Trophoblast cell (in vitro differentiated cells and primary cell): ENCODE data around the gene SPRY1.

Experiments used
- DNase-seq, 2 donors: peaks; one replicate each; pipeline ENCODE4 v3.0.0-alpha.2; 2016
- H2AFZ ChIP-seq: 2 replicates; pipeline ENCODE4 v1.6.1; 2013; ENCODE audit warnings: low read length, moderate library complexity, mild to moderate bottlenecking; ENCODE audit not compliant: insufficient read depth, poor library complexity
- H2AK5ac ChIP-seq: 2 replicates; pipeline ENCODE4 v1.6.1; 2013; ENCODE audit warnings: mild to moderate bottlenecking, low read length
- H2BK120ac ChIP-seq: 2 replicates; pipeline ENCODE4 v1.6.1; 2013; ENCODE audit warnings: low read length, mild to moderate bottlenecking, moderate library complexity; ENCODE audit not compliant: insufficient read depth, poor library complexity
- H2BK12ac ChIP-seq: 2 replicates; pipeline ENCODE4 v1.6.1; 2013; ENCODE audit warnings: mild to moderate bottlenecking, low read length, moderate library complexity
- H2BK5ac ChIP-seq: 2 replicates; pipeline ENCODE4 v1.6.1; 2013; ENCODE audit warnings: low read length, low read depth, moderate library complexity, mild to moderate bottlenecking; ENCODE audit not compliant: poor library complexity
- H3K14ac ChIP-seq: 2 replicates; pipeline ENCODE4 v1.6.1; 2013; ENCODE audit warnings: mild to moderate bottlenecking, low read length
- H3K18ac ChIP-seq: 2 replicates; pipeline ENCODE4 v1.6.1; 2013; ENCODE audit warnings: mild to moderate bottlenecking, low read length
- H3K23ac ChIP-seq: 2 replicates; pipeline ENCODE4 v1.6.1; 2013; ENCODE audit warnings: low read length
- H3K27ac ChIP-seq: 2 replicates; pipeline ENCODE4 v1.5.1; 2013; ENCODE audit warnings: low read depth, mild to moderate bottlenecking, inconsistent platforms, low read length, moderate library complexity
- H3K27me3 ChIP-seq: 2 replicates; pipeline ENCODE4 v1.6.1; 2013; ENCODE audit warnings: inconsistent platforms, mild to moderate bottlenecking, low read length, moderate library complexity; ENCODE audit not compliant: insufficient read depth
- H3K36me3 ChIP-seq, 2 experiments: 1 replicate in 1 of 2; 2 replicates in 1 of 2; pipeline ENCODE4 v1.6.1; 2013; ENCODE audit warnings: low read length in 2 of 2, mild to moderate bottlenecking in 2 of 2, moderate library complexity in 1 of 2; ENCODE audit not compliant: insufficient read depth in 2 of 2, control insufficient read depth in 1 of 2
- H3K4ac ChIP-seq: 2 replicates; pipeline ENCODE4 v1.6.1; 2013; ENCODE audit warnings: low read depth, mild to moderate bottlenecking, low read length, moderate library complexity
- H3K4me1 ChIP-seq, 2 experiments: 1 replicate in 1 of 2; 2 replicates in 1 of 2; pipeline ENCODE4 v1.6.1; 2013; ENCODE audit warnings: low read length in 2 of 2, mild to moderate bottlenecking in 2 of 2, moderate library complexity in 1 of 2; ENCODE audit not compliant: insufficient read depth in 2 of 2, control insufficient read depth in 1 of 2
- H3K4me2 ChIP-seq: 2 replicates; pipeline ENCODE4 v1.6.1; 2013; ENCODE audit warnings: inconsistent platforms, mild to moderate bottlenecking, low read length, moderate library complexity
- H3K4me3 ChIP-seq: 2 replicates; pipeline ENCODE4 v1.5.1; 2013; ENCODE audit warnings: mild to moderate bottlenecking, low read depth, low read length, inconsistent platforms
- H3K79me1 ChIP-seq: one replicate; pipeline ENCODE4 v1.6.1; 2013; ENCODE audit warnings: low read length
- H3K79me2 ChIP-seq: 2 replicates; pipeline ENCODE4 v1.6.1; 2013; ENCODE audit warnings: low read length, mild to moderate bottlenecking; ENCODE audit not compliant: control insufficient read depth, insufficient read depth, poor library complexity
- H3K9ac ChIP-seq: 2 replicates; pipeline ENCODE4 v1.6.1; 2013; ENCODE audit warnings: mild to moderate bottlenecking, low read length
- H3K9me3 ChIP-seq: 2 replicates; pipeline ENCODE4 v1.6.1; 2013; ENCODE audit warnings: low read depth, mild to moderate bottlenecking, control low read depth, inconsistent platforms, low read length; ENCODE audit not compliant: insufficient read depth
- H4K12ac ChIP-seq: 2 replicates; pipeline ENCODE4 v1.6.1; 2013; ENCODE audit warnings: low read depth, mild to moderate bottlenecking, low read length, moderate library complexity
- H4K8ac ChIP-seq: 2 replicates; pipeline ENCODE4 v1.6.1; 2013; ENCODE audit warnings: low read depth, mild to moderate bottlenecking, low read length, moderate library complexity
- H4K91ac ChIP-seq: one replicate; pipeline ENCODE4 v1.6.1; 2013; ENCODE audit warnings: low read depth, mild to moderate bottlenecking, low read length, moderate library complexity
- WGBS: extraction: QIAGEN DNeasy Blood & Tissue Kit; methylation state at CpG from one replicate; pipeline ENCODE4 v1.1.7; 2013; ENCODE audit warnings: missing lambda C conversion rate; ENCODE audit not compliant: insufficient read length, insufficient coverage; ENCODE audit errors: extremely low coverage; 5-methylcytosine and 5-hydroxymethylcytosine counted together

Gene SPRY1

DNA sequence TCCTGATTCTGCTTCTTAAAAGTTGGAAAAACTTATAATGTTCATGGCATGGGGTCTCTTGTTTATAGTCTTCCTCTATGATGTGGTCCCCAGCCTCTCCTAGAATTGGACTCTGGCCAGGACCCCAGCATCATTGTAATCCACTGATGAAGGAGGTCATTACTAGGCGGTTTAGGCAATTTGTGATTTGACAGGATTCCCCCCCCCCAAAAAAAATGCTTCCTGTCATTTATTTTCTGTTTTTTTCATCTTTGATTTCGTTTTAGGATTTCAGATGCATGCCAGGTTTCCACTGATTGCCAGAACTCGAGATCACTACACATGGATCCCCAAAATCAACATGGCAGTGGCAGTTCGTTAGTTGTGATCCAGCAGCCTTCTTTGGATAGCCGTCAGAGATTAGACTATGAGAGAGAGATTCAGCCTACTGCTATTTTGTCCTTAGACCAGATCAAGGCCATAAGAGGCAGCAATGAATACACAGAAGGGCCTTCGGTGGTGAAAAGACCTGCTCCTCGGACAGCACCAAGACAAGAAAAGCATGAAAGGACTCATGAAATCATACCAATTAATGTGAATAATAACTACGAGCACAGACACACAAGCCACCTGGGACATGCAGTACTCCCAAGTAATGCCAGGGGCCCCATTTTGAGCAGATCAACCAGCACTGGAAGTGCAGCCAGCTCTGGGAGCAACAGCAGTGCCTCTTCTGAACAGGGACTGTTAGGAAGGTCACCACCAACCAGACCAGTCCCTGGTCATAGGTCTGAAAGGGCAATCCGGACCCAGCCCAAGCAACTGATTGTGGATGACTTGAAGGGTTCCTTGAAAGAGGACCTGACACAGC lies 4.9 kb downstream of the SPRY1 start:
- H3K4me2 ChIP-seq = no peak overlapping the region
- H2AFZ ChIP-seq = no peak overlapping the region
- H2BK5ac ChIP-seq = no peak overlapping the region
- H3K18ac ChIP-seq = no peak overlapping the region
- no peak overlapping the region for H3K23ac ChIP-seq
- H2BK12ac ChIP-seq = peak overlapping the region; percentile 38
- H3K9me3 ChIP-seq = peaks cover 2% of the 10 kb centered on the region
- peaks cover 4% of the 10 kb centered on the region for H3K79me1 ChIP-seq
- H3K27ac ChIP-seq = no peak overlapping the region
- no CpG with 5 or more reads among the region's 9 CpGs for WGBS
- H4K12ac ChIP-seq = no peak overlapping the region
- no peak overlapping the region for H3K4me3 ChIP-seq
- H2BK120ac ChIP-seq = no peak overlapping the region
- H3K4ac ChIP-seq = no peak overlapping the region
- no peaks in the 10 kb centered on the region for H3K27me3 ChIP-seq
- H3K4me1 ChIP-seq = no peaks in the 10 kb centered on the region
- H3K79me2 ChIP-seq = no peaks in the 10 kb centered on the region
- no peak overlapping the region for H2AK5ac ChIP-seq
- peaks cover 4 to 9% of the 10 kb centered on the region in 2 experiments for H3K36me3 ChIP-seq
- DNase-seq = no peak
- H4K91ac ChIP-seq = no peak overlapping the region
- no peak overlapping the region for H3K14ac ChIP-seq
- no peak overlapping the region for H4K8ac ChIP-seq
- no peak overlapping the region for H3K9ac ChIP-seq

DNA sequence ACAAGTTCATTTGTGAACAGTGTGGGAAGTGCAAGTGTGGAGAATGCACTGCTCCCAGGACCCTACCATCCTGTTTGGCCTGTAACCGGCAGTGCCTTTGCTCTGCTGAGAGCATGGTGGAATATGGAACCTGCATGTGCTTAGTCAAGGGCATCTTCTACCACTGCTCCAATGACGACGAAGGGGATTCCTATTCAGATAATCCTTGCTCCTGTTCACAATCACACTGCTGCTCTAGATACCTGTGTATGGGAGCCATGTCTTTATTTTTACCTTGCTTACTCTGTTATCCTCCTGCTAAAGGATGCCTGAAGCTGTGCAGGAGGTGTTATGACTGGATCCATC lies 5.5 kb downstream of the SPRY1 start:
- Histone ChIP-seq H3K18ac (no peak overlapping the region), H3K4me3 (no peak overlapping the region), H4K91ac (no peak overlapping the region), H2AFZ (no peak overlapping the region), H3K9ac (no peak overlapping the region), H3K4me1 (no peaks in the 10 kb centered on the region), H3K4me2 (no peak overlapping the region), H3K27ac (no peak overlapping the region), H3K36me3 (peaks cover 4 to 9% of the 10 kb centered on the region in 2 experiments), H3K14ac (no peak overlapping the region), H2BK12ac (peak overlapping the region; percentile 38), H3K9me3 (peaks cover 2% of the 10 kb centered on the region), H3K23ac (no peak overlapping the region), H4K8ac (no peak overlapping the region), H2BK120ac (no peak overlapping the region), H4K12ac (no peak overlapping the region), H3K4ac (no peak overlapping the region), H3K79me1 (peaks cover 4% of the 10 kb centered on the region), H2BK5ac (no peak overlapping the region), H3K27me3 (no peaks in the 10 kb centered on the region), H3K79me2 (no peaks in the 10 kb centered on the region), H2AK5ac (no peak overlapping the region)
- WGBS = no CpG with 5 or more reads among the region's 3 CpGs
- DNase-seq = no peak

GRCh38 chr4:123403080-123403604 lies 6.5 kb downstream of the SPRY1 start:
- DNase-seq = no peak
- Histone ChIP-seq H3K79me1 (peaks cover 4% of the 10 kb centered on the region), H3K4me1 (no peaks in the 10 kb centered on the region), H3K9me3 (peaks cover 2% of the 10 kb centered on the region), H4K8ac (no peak overlapping the region), H3K23ac (no peak overlapping the region), H2BK12ac (no peak overlapping the region), H3K4me2 (no peak overlapping the region), H2BK5ac (no peak overlapping the region), H3K27ac (no peak overlapping the region), H2AFZ (no peak overlapping the region), H3K18ac (no peak overlapping the region), H3K9ac (no peak overlapping the region), H3K27me3 (no peaks in the 10 kb centered on the region), H4K12ac (no peak overlapping the region), H3K14ac (no peak overlapping the region), H3K36me3 (peaks cover 4 to 9% of the 10 kb centered on the region in 2 experiments), H4K91ac (no peak overlapping the region), H3K4ac (no peak overlapping the region), H3K4me3 (no peak overlapping the region), H2AK5ac (no peak overlapping the region), H3K79me2 (no peaks in the 10 kb centered on the region), H2BK120ac (no peak overlapping the region)
- no CpG with 5 or more reads among the region's 3 CpGs for WGBS

GRCh38 chr4:123404533-123404932 lies 7.9 kb downstream of the SPRY1 start:
- no peak overlapping the region for H4K8ac ChIP-seq
- H4K12ac ChIP-seq = no peak overlapping the region
- H3K79me1 ChIP-seq = no peaks in the 10 kb centered on the region
- H2BK120ac ChIP-seq = no peak overlapping the region
- H3K4me2 ChIP-seq = no peak overlapping the region
- H3K14ac ChIP-seq = no peak overlapping the region
- peaks cover 4 to 9% of the 10 kb centered on the region in 2 experiments for H3K36me3 ChIP-seq
- H2BK12ac ChIP-seq = no peak overlapping the region
- H2BK5ac ChIP-seq = no peak overlapping the region
- no peak overlapping the region for H3K27ac ChIP-seq
- no peak overlapping the region for H3K23ac ChIP-seq
- H2AFZ ChIP-seq = no peak overlapping the region
- no peak overlapping the region for H3K4me3 ChIP-seq
- H3K9ac ChIP-seq = no peak overlapping the region
- no CpG with 5 or more reads among the region's 4 CpGs for WGBS
- H3K4ac ChIP-seq = no peak overlapping the region
- no peaks in the 10 kb centered on the region for H3K27me3 ChIP-seq
- no peak overlapping the region for H3K18ac ChIP-seq
- H2AK5ac ChIP-seq = no peak overlapping the region
- no peak for DNase-seq
- no peak overlapping the region for H4K91ac ChIP-seq
- no peaks in the 10 kb centered on the region for H3K79me2 ChIP-seq
- no peaks in the 10 kb centered on the region for H3K4me1 ChIP-seq
- H3K9me3 ChIP-seq = peaks cover 2% of the 10 kb centered on the region
